Measurements from ENCODE around the gene GTF3C5. TPM values are rescaled to one million over a fixed set of nuclear protein-coding genes. Genes with fewer than 3 reads are reported as not detected.

GTF3C5 gene
- total RNA-seq, 1 donor from 2014 or later: 77.9 TPM

- H3K27me3 ChIP-seq: no peaks in the 10 kb centered on the region
- no peak overlapping the region for H2AFZ ChIP-seq (replicated peaks)
- no peaks in the 10 kb centered on the region for H3K36me3 ChIP-seq
- DNase-seq (ENCODE audit: low spot score): no peak
- H4K20me1 ChIP-seq (ENCODE audit: low read depth): no peaks in the 10 kb centered on the region
- H3K4me3 ChIP-seq: no peak overlapping the region
- H3K9ac ChIP-seq: no peak overlapping the region
- H3K79me2 ChIP-seq (ENCODE audit: low read depth): no peaks in the 10 kb centered on the region
- H3K9me3 Mint-ChIP-seq: no peaks in the 10 kb centered on the region
- no peak for TF ChIP-seq EZH2 (IDR thresholded peaks at IDR 0.05)
- no peak for TF ChIP-seq CTCF (IDR thresholded peaks at IDR 0.05)
- no peak for TF ChIP-seq EZH2phosphoT487 (IDR thresholded peaks at IDR 0.05)
- H3K4me2 ChIP-seq: no peak overlapping the region
- H3K27ac Mint-ChIP-seq: no peak overlapping the region
- H3K4me1 ChIP-seq: peaks cover 4% of the 10 kb centered on the region
- no peaks in the 10 kb centered on the region for H3K9me3 ChIP-seq (ENCODE audit: low read depth)
- H3K27ac ChIP-seq: no peak overlapping the region
- H3K4me3 Mint-ChIP-seq: no peak overlapping the region
- H3F3A ChIP-seq (ENCODE audit: low read depth): no peaks in the 10 kb centered on the region
- H3K36me3 Mint-ChIP-seq: no peaks in the 10 kb centered on the region
- H3K4me1 Mint-ChIP-seq: no peaks in the 10 kb centered on the region
- peaks cover 7% of the 10 kb centered on the region for H3K27me3 Mint-ChIP-seq (ENCODE audit: insufficient read depth, low read depth)
These were observed 56.1 kb downstream of the GTF3C5 start for GRCh38 chr9:133086894-133087293.

GRCh38 chr9:133087429-133088145 is 56.8 kb downstream of the GTF3C5 start:
- Histone ChIP-seq H3K36me3 (no peaks in the 10 kb centered on the region), H3K4me2 (no peak overlapping the region), H3K4me1 (peaks cover 4% of the 10 kb centered on the region), H3K9ac (no peak overlapping the region), H4K20me1 (ENCODE audit: low read depth) (no peaks in the 10 kb centered on the region), H3K4me3 (no peak overlapping the region), H3F3A (ENCODE audit: low read depth) (no peaks in the 10 kb centered on the region), H3K9me3 (ENCODE audit: low read depth) (no peaks in the 10 kb centered on the region), H3K27me3 (no peaks in the 10 kb centered on the region), H3K79me2 (ENCODE audit: low read depth) (no peaks in the 10 kb centered on the region), H3K27ac (no peak overlapping the region), H2AFZ (replicated peaks) (no peak overlapping the region)
- H3K4me3 Mint-ChIP-seq: no peak overlapping the region
- H3K36me3 Mint-ChIP-seq: no peaks in the 10 kb centered on the region
- no peak overlapping the region for H3K27ac Mint-ChIP-seq
- H3K4me1 Mint-ChIP-seq: no peaks in the 10 kb centered on the region
- no peak for DNase-seq (ENCODE audit: low spot score)
- H3K27me3 Mint-ChIP-seq (ENCODE audit: insufficient read depth, low read depth): peaks cover 7% of the 10 kb centered on the region
- TF ChIP-seq EZH2phosphoT487 (IDR thresholded peaks at IDR 0.05): no peak
- no peak for TF ChIP-seq EZH2 (IDR thresholded peaks at IDR 0.05)
- TF ChIP-seq CTCF (IDR thresholded peaks at IDR 0.05): no peak
- no peaks in the 10 kb centered on the region for H3K9me3 Mint-ChIP-seq

GRCh38 chr9:133088146-133088750 is 57.5 kb downstream of the GTF3C5 start:
- H3K79me2 ChIP-seq (ENCODE audit: low read depth): no peaks in the 10 kb centered on the region
- no peak overlapping the region for H3K9ac ChIP-seq
- DNase-seq (ENCODE audit: low spot score): no peak
- no peak overlapping the region for H2AFZ ChIP-seq (replicated peaks)
- TF ChIP-seq EZH2 (IDR thresholded peaks at IDR 0.05) (no peak), EZH2phosphoT487 (IDR thresholded peaks at IDR 0.05) (no peak), CTCF (IDR thresholded peaks at IDR 0.05) (no peak)
- Mint-ChIP-seq H3K36me3 (no peaks in the 10 kb centered on the region), H3K27me3 (ENCODE audit: insufficient read depth, low read depth) (peaks cover 7% of the 10 kb centered on the region), H3K27ac (no peak overlapping the region), H3K4me1 (no peaks in the 10 kb centered on the region), H3K9me3 (no peaks in the 10 kb centered on the region), H3K4me3 (no peak overlapping the region)
- H3K4me3 ChIP-seq: no peak overlapping the region
- no peak overlapping the region for H3K27ac ChIP-seq
- no peaks in the 10 kb centered on the region for H3K36me3 ChIP-seq
- no peaks in the 10 kb centered on the region for H3F3A ChIP-seq (ENCODE audit: low read depth)
- H3K27me3 ChIP-seq: no peaks in the 10 kb centered on the region
- no peaks in the 10 kb centered on the region for H3K9me3 ChIP-seq (ENCODE audit: low read depth)
- H3K4me2 ChIP-seq: no peak overlapping the region
- H3K4me1 ChIP-seq: peaks cover 4% of the 10 kb centered on the region
- H4K20me1 ChIP-seq (ENCODE audit: low read depth): no peaks in the 10 kb centered on the region
